Measurements from ENCODE around the gene GNAI3. TPM values are rescaled to one million over a fixed set of nuclear protein-coding genes. Genes with fewer than 3 reads are reported as not detected.

The GNAI3 gene
- polyA plus RNA-seq, 2 of the 4 experiments (the other 2 are of a cell fraction), result 5.3 to 8.7 TPM

DNA sequence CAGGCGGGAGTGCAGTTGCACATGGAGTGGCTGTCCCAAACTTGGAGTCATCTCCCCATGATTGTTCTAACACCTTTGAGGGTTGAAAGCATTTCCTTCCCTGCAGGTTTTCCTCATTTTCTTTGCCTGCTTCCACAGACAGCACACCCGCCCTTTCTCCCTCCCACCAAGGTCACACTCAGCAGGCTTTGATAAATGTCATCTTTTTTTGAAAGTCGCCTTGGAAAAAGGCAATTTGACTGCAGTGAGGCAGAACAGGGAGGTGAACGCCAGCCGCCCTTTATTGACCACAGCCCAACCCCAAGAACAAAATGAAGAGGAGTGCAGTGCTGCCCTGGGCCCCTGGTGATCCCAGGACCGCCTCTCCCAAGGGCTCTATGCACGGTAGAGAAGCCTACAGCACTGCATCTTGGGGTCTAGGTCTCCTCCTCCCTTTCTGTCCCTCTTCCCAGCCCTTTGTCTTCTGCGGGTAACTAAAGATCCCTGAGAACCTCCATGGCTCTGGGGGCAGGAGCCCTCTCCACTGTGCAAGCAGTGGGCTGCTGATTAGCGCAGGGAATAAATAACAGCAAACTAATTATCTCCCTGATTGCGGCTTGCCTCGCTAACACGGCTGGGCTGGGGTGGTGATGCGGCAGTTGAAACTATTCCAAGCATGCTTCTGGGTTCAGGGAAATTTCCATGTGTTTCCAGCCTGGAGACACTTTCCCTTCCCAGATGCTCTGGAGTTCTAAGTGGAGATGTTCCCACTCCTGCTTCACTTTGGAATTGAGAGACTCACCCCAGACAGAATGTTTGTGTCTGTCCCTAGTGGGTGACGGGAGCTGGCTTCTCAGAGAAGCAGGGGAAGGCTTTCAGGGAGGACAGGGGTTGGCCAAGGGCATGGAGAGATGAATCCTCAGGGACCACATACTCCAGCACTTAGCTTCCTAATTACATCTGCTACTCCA, 27.1 kb upstream of the GNAI3 start:
- no peak for FAIRE-seq
- Histone ChIP-seq H3K9me3 (peaks cover 2% of the 10 kb centered on the region; the same call in 1 of the 3 replicates), H3K4me1 (no peaks in the 10 kb centered on the region), H3K4me2 (no peak overlapping the region), H3K4me3 (no peak overlapping the region), H3K27ac (no peak overlapping the region)
- TF ChIP-seq, protein P1, sequence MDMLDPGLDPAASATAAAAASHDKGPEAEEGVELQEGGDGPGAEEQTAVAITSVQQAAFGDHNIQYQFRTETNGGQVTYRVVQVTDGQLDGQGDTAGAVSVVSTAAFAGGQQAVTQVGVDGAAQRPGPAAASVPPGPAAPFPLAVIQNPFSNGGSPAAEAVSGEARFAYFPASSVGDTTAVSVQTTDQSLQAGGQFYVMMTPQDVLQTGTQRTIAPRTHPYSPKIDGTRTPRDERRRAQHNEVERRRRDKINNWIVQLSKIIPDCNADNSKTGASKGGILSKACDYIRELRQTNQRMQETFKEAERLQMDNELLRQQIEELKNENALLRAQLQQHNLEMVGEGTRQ (IDR thresholded peaks at IDR 0.05), result no peak
- TF ChIP-seq ZNF302 (CRISPR knock-in tag; IDR thresholded peaks at IDR 0.05), result no peak
- no peak for TF ChIP-seq CBX8 (IDR thresholded peaks at IDR 0.05)
- TF ChIP-seq, protein P2, sequence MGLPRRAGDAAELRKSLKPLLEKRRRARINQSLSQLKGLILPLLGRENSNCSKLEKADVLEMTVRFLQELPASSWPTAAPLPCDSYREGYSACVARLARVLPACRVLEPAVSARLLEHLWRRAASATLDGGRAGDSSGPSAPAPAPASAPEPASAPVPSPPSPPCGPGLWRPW (IDR thresholded peaks at IDR 0.05), result no peak
- no peak for TF ChIP-seq KDM1A (IDR thresholded peaks at IDR 0.05; ENCODE audit: low read depth)
- TF ChIP-seq JUN (IDR thresholded peaks at IDR 0.05), result no peak
- TF ChIP-seq TFCP2L1 (CRISPR knock-in tag; IDR thresholded peaks at IDR 0.05), result no peak
- no peak for TF ChIP-seq RARB (CRISPR knock-in tag; IDR thresholded peaks at IDR 0.05)
- ATAC-seq, result no peak
- POLR2A ChIA-PET, result no interaction called here
- 58% methylated on average over 14 of the region's 14 CpGs for WGBS (ENCODE audit: missing lambda C conversion rate)
- DNase-seq (ENCODE audit: low read depth in 1 of 2, low spot score in 1 of 2), result no peak
- CTCF ChIA-PET, result interaction anchor here (4.0 to 21.4 kb wide), 4 partner anchors 9 to 29 kb away, joined by 28 to 749 read pairs (median 138); partner anchors contain the start of genes ATXN7L2 and CYB561D1

DNA sequence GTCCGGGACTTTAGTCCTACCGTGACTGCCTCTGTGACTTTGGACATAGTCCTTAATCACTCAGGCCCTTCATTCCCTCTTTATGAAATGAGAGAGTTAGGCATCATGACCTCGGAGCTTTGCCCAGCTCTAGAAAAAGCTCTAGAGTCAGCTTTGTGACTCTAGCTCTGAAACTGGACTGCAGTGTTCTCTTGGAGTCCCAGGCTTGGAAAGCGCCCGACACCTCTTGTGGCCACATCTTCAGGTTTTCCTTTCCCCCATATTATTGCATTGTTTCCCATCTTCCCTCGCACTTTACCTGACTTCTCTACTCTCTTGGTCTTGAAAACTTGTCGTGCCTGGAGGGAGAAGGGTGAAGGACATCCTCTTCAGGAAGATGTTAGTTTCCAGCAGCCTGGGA, 26.4 kb upstream of the GNAI3 start:
- no peaks in the 10 kb centered on the region for H3K4me1 ChIP-seq
- no peak overlapping the region for H3K4me3 ChIP-seq
- H3K9me3 ChIP-seq, result peaks cover 2% of the 10 kb centered on the region; the same call in 1 of the 3 replicates
- ChIA-PET CTCF (interaction anchor here (4.0 to 21.4 kb wide), 2 partner anchors 11 to 30 kb away, joined by 44 to 749 read pairs; partner anchors contain the start of genes ATXN7L2 and CYB561D1), POLR2A (no interaction called here)
- FAIRE-seq (no peak), DNase-seq (ENCODE audit: low read depth in 1 of 2, low spot score in 1 of 2) (no peak), ATAC-seq (no peak)
- TF ChIP-seq CEBPB (IDR thresholded peaks at IDR 0.05) (no peak), NR3C1 (IDR thresholded peaks at IDR 0.05) (no peak), EHF (CRISPR knock-in tag; IDR thresholded peaks at IDR 0.05) (no peak), HEYL (CRISPR knock-in tag; IDR thresholded peaks at IDR 0.05) (no peak), HOXA7 (CRISPR knock-in tag; IDR thresholded peaks at IDR 0.05) (no peak), KDM1A (IDR thresholded peaks at IDR 0.05; ENCODE audit: low read depth) (no peak)
- TF ChIP-seq, protein P3, sequence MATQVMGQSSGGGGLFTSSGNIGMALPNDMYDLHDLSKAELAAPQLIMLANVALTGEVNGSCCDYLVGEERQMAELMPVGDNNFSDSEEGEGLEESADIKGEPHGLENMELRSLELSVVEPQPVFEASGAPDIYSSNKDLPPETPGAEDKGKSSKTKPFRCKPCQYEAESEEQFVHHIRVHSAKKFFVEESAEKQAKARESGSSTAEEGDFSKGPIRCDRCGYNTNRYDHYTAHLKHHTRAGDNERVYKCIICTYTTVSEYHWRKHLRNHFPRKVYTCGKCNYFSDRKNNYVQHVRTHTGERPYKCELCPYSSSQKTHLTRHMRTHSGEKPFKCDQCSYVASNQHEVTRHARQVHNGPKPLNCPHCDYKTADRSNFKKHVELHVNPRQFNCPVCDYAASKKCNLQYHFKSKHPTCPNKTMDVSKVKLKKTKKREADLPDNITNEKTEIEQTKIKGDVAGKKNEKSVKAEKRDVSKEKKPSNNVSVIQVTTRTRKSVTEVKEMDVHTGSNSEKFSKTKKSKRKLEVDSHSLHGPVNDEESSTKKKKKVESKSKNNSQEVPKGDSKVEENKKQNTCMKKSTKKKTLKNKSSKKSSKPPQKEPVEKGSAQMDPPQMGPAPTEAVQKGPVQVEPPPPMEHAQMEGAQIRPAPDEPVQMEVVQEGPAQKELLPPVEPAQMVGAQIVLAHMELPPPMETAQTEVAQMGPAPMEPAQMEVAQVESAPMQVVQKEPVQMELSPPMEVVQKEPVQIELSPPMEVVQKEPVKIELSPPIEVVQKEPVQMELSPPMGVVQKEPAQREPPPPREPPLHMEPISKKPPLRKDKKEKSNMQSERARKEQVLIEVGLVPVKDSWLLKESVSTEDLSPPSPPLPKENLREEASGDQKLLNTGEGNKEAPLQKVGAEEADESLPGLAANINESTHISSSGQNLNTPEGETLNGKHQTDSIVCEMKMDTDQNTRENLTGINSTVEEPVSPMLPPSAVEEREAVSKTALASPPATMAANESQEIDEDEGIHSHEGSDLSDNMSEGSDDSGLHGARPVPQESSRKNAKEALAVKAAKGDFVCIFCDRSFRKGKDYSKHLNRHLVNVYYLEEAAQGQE (IDR thresholded peaks at IDR 0.05), result no peak
- H3K4me2 ChIP-seq, result no peak overlapping the region
- WGBS (ENCODE audit: missing lambda C conversion rate), result 68% methylated on average over 7 of the region's 7 CpGs
- no peak overlapping the region for H3K27ac ChIP-seq

DNA sequence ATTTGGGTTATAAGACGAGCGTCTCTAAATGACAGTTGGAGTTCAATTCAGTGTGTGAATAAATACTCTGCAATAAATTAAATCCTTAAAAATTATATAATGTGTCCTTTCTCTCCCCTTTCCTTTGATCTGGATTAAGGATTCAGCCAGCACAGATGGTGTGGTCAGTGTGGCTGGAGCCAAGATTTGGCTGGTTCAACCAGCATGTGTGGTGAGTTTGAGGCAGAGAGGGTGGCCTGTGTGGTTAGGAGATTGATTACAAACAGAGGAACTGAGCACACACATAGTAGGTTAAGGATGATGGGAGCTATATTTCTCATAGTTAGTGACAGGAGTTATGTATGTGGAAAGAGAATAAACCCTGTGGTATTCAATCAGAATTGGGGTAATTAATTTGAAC, 24.7 kb upstream of the GNAI3 start:
- Histone ChIP-seq H3K4me3 (no peak overlapping the region), H3K4me2 (no peak overlapping the region), H3K27ac (no peak overlapping the region), H3K9me3 (peaks cover 2% of the 10 kb centered on the region; the same call in 1 of the 3 replicates), H3K4me1 (no peaks in the 10 kb centered on the region)
- ATAC-seq (no peak), DNase-seq (ENCODE audit: low read depth in 1 of 2, low spot score in 1 of 2) (no peak), FAIRE-seq (no peak)
- ChIA-PET CTCF (interaction anchor here (1.5 to 21.4 kb wide), 3 partner anchors 9 to 32 kb away, joined by 3 to 749 read pairs (median 44); partner anchors contain the start of genes ATXN7L2 and CYB561D1), POLR2A (no interaction called here)
- 72% methylated on average over 2 of the region's 2 CpGs for WGBS (ENCODE audit: missing lambda C conversion rate)
- TF ChIP-seq ESRRA (IDR thresholded peaks at IDR 0.05; ENCODE audit: borderline replicate concordance, low read length) (no peak), NPAS2 (CRISPR knock-in tag; IDR thresholded peaks at IDR 0.05; ENCODE audit: borderline replicate concordance) (no peak), MAFK (IDR thresholded peaks at IDR 0.05; ENCODE audit: partially characterized antibody) (no peak), MYC (IDR thresholded peaks at IDR 0.05; ENCODE audit: borderline replicate concordance, low read length) (no peak), RNF2 (IDR thresholded peaks at IDR 0.05; ENCODE audit: borderline replicate concordance, low read depth) (no peak), JUN (IDR thresholded peaks at IDR 0.05) (no peak), HOXA7 (CRISPR knock-in tag; IDR thresholded peaks at IDR 0.05) (no peak), CEBPB (IDR thresholded peaks at IDR 0.05) (no peak), RFX5 (IDR thresholded peaks at IDR 0.05) (no peak), POLR2AphosphoS2 (conservative IDR thresholded peaks at IDR 0.05; ENCODE audit: low read length) (no peak), ZSCAN20 (CRISPR knock-in tag; IDR thresholded peaks at IDR 0.05) (no peak), EHMT2 (IDR thresholded peaks at IDR 0.05; ENCODE audit: low read depth) (no peak), HEYL (CRISPR knock-in tag; IDR thresholded peaks at IDR 0.05) (no peak), TFCP2L1 (CRISPR knock-in tag; IDR thresholded peaks at IDR 0.05) (no peak)
- TF ChIP-seq, protein P3 (IDR thresholded peaks at IDR 0.05), result no peak

Data from A549 (cell line).